ENCODE measurements around the gene CEP131. TPM values are rescaled to one million over a fixed set of nuclear protein-coding genes. Genes with fewer than 3 reads are reported as not detected.

Gene CEP131
- polyA plus RNA-seq, 1 donor, result 9.4 TPM

DNA sequence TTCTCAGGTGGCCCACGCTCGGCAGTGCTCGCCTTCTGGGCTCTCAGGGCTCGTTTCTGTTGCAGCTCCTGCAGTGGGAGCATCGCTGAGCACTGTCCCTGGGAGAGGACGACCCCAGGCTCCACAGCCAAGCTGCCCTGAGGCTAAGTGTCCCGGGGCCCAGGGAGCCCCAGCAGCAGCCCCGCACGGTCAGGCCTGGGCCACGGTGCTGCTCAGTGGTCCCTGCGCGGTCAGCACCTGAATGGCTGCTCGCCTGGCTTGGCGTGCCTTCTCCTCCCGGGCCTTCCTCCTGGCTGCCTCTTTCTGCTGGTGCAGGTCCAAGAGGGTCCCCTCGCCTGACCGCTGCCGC, 23.3 kb downstream of the CEP131 start:
- no peak for DNase-seq (ENCODE audit: low read depth)

DNA sequence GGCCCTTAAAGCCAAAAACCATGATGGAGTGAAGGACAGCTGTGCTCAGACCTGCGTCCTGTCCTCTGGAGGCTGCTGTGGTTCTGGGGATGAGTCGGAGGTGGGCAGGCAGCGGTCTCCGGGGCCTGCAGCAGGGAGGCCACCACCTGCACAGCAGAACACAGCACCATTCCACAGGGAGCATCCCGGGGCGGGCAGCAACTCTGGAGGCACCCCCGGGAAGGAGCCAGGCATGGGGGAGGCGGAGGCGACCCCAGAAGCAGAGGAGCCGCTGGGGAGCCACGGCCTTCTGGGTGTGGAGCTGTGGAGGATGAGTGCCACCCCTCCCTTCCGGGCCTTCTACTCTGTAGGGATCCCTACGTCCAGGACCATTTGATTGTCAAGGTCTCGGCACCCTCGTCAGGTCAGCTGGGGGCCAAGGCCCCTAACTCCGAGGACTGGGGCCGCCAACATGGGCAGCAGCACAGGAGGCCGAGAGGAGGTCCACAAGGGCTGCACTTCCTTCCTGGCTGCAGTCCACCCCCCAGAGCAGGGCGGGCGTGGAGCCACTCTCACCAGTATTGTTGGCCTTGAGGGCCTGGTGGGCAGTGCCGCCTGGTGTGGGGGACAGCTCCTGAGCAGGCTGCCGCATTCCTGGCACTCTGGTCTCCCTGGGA, 23.8 kb downstream of the CEP131 start:
- DNase-seq (ENCODE audit: low read depth), result no peak

DNA sequence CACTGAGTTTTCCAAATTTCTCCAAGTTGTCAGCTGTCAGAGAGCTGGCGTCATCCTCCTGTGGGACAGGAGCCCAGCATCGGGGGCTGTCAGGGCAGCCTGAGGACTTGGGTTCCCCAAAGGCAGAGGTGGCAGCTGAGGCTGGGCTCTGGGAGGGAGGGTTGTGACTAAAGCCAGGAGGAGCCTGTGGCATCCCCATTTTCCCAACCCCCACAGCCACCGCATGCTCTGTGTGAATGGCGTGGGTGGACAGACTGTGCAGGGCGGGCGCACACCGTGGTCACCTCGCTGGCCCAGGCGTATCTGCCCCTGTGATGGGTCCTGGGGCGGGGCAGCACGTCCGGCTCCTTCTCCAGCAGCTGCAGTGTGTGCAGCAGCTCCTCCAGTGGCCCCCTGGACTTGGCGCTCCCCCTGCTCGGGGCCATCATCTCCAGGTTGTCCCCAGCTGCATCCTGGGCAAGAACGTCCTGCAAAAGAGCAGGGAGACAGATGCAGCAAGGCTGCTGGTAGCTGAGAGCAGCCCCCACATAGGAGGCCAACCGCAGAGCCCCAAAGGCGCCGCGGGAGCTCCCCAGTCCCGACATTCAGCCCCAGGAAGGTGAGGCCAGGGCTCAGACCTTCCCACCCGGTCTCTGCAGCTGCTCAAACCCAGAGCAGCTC, 24.8 kb downstream of the CEP131 start:
- no peak for DNase-seq (ENCODE audit: low read depth)

DNA sequence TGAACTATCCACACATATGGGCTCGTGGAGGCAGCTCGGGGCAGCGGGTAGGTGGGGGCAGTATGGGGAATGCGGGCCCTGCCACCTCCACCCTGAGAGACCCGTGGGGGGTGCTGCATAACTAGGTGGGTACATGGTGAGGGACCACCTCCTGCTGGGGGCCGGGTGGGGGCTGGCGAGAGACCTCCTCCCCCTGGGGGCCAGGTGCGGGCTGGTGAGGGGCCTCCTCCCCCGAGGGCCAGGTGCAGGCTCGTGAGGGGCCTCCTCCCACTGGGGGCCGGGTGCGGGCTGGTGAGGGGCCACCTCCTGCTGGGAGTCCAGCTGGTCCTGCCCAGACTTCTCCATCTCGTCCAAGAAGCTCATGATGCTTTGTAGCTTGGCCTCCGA, 25.4 kb downstream of the CEP131 start:
- no peak for DNase-seq (ENCODE audit: low read depth)

DNA sequence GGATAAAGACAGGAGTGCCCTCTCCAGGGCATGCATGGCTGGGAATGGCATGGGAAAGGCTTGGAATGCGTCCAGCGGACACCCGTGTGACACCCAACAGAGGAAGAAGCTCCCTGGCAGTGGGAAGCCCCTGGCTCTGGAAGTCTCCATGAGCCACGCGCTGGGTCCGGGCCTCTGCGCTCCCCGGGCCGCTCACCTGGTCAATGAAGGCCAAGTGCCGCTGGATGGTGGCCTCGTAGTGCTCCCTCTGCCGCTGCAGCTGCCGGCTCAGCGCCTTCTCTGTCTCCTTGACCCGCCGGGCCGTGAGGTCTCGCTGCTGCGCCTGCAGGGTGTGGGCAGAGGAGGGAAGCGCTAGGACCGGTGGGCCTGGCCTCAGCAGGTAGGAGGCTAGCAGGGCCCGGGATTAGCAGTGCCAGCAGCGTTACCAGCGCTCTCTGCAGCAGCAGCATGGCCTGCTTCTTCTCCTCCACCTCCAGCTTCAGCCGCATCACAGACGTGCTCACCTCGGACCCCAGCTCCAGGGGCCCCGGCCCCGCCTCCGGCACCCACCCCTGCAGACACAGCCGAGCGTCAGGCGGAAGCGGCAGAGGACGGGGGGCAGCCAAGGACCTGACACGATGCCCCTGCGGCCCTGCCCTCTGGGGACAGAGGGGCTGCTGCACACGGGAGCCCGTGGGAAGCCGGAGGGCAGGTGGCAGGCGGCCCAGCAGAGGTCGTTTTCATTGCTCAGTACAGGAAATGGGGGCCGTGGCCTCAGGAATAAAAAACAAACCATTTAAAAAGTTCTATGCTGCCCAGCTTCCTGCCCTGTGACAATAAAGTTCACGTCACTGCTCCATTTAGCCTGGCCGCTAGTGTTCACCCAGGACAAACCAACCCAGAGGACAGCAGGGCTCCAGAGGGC, 26.0 kb downstream of the CEP131 start:
- no peak for DNase-seq (ENCODE audit: low read depth)

DNA sequence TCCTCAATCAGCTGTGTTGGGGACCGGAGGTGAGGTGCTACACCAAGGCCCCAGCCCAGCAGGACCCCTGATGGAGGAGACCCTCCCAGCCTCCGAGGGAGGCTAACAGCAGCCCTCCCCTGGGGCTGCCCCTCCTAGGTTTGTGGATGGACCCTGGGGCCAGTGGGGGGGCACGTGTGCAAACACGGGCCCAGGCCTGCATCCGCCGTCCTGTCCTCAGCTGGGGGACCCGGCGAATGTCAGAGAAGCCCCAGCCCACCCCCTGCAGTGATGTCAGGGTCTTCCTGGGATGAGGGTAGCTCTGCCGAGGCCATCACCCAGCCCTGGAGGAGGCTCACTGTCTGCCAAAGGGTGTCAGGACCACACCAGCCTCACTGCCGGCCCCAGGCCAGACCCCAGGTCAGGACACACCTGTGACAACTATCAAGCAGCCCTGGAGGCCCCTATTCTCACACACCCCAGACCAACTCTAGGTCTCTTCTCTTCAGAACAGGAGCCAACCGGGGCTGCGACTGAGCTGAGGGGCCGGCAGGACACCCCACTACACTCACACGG, 26.7 kb downstream of the CEP131 start:
- no peak for DNase-seq (ENCODE audit: low read depth)

DNA sequence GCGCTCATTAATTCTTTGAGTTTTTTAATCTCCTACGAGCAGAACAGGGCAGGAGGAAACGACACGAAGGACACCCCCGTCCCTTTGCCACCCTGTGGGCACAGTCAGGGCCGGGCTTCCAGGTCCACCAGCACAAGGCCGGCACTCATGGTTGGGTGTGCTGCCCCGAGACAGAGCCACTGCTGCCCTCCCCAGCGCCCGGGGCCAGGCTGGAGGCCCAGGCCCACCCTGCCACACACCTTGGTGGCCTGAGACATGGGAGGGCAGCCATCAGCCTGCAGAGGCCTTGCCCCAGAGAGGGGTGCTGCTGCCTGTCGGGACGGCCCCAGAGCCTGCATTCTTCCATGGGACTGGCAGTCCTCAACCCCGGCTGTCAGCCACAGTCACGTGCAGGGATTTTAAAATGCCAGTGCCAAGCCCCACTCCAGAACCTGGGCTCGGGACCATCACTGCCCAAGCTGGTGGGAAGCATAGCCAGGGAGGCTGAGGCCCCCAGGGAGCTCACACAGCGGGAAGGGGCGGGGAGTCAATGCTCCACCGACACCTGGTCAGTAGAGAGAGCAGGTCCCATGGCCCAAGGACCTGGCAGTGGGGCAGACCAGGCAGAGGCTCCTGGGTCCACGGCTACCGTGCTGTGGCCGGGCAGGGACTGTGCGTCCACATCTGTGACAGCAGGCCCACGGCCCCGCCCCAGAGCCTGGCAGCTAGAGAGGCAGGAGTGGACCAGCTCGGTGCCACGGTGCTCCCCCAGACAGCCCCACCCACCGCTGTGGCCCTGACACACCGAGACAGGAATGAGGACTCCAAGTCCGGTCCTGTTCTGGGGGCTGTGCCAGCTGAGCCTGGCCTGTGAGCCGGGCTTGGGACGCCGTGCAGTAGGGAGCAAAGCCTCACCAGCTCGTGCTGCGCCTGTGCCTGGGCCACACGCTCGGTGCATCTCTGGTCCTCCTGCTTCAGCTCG, 27.5 kb downstream of the CEP131 start:
- no peak for DNase-seq (ENCODE audit: low read depth)

DNA sequence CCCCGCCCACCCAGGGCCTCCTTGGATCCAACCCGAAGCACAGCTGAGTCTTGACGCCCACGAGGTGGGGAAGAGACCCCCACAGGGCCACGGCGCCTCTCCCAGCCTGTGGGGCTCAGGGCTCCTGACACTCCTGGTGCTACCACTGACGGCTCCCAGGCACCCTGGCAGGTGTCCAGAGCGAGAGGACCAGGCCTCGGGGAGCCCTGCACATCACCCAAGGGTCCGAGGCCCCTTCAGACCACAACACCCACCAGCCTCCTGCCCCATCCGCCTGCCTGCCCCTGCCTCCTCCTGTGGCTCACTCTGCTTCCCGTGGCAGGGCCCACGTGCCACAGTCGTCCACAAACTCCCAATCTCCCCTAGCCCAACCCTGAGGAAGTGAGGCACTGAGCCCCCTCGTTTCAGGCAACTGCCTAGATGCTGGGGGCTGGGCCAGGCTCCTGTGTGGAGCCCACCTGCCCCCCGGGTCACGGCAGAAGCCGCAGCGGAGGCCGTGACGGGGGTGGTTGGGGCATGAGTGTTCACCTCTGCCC, 28.5 kb downstream of the CEP131 start:
- no peak for DNase-seq (ENCODE audit: low read depth)

DNA sequence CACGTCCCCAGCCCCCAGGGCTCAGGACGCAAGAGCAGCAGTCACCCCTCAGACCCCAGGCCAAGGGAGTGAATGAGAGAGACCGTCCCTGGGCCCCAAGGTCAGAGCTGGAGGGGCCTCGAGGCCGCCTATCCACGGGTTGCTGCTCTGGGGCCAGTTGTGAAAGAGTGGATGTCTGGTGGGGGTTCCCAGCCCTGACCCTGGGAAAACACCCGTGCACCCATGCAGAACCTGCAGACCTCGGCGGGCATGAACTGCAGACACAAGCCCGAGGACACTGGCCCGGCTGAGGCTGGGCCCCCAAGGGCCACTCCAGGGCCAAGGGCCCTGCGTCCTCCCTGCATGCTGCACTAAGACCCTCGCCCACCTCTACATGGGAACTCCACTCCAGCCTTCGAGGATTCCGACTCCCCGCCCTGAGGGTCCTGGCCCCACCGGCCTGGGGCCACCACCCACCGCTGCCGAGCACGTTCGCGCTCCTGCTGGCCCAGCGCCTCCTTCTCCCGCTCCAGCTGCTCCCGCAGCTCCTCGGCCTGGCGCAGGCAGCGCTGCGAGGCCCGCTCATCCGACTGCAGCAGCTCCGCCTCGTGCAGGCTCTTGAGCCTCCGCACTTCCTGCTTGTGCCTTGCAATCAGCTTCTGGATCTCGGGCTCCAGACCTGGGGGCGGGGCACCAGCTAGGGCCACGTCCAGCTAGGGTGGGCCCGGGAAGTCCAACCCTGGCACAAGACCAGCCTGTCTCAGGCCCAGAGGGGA, 29.1 kb downstream of the CEP131 start:
- DNase-seq (ENCODE audit: low read depth), result no peak

DNA sequence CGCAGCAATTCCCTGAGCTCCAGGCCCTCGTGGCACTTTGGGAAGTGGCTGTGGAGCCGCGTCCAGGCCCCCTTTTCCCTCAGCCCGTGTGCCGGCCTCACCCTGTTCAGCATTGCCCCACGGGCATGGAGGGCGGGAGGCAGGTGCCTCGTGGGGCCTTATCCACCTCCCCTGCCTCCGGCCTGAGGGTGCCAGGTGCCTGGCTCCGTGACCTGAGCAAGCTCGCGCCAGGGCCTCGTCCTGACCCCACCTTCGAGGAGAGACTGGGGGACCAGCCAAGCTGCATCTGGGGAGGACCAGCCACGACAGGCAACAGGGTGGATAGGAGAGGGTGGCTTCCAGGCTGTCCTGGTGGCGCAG, 29.7 kb downstream of the CEP131 start:
- DNase-seq (ENCODE audit: low read depth), result no peak

DNA sequence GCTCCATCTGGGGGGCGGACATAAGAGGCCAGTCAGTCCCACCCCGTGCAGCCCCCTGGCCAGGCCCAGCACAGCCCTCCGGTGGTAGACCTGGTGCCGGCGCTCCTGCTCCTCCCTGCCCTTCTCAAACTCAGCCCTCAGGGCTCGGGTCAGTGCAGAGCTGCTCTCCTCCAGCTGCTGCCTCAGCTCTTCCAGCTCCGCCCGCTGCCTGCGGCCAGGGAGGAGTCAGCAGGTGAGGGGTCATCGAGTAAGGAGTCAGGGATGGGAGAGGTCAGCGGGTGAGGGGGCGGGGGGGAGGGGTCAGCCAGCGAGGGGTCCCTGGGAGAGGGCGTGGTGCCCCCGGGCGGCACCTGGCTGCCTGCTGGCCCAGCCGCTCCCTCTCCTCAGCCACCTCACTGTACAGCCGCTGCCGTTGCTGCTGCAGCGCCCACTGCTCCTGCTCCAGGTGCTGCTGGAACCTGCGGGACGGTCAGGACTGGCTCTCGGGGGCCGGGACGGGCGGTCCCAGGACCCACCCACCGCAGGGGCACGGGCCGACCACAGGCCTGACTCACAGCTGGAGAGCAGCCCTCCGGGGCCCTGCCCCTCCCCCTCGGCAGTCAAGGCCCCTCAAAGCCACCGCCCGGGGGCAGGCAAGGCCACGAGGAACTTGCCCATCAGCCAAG, 30.2 kb downstream of the CEP131 start:
- no peak for DNase-seq (ENCODE audit: low read depth)

DNA sequence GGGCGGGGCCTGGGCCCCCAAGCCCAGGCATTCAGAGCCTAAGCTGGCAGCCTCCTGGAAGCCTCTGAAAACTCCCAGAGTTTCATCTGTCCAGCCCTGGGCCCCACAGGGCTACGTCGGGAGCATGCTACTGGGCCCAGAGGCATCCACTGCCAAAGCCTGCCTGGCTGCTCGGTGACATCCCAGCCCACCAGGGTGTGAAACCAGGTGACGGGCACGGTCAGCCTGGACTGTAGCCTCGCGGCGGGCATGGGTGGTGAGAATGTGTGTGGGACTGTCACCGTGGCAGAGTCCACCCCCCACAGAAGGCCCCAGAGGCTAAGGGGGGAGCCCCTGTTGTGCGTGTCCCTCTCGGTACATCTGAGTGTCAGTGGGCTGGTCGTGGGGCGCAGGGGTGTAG, 31.1 kb downstream of the CEP131 start:
- no peak for DNase-seq (ENCODE audit: low read depth)

DNA sequence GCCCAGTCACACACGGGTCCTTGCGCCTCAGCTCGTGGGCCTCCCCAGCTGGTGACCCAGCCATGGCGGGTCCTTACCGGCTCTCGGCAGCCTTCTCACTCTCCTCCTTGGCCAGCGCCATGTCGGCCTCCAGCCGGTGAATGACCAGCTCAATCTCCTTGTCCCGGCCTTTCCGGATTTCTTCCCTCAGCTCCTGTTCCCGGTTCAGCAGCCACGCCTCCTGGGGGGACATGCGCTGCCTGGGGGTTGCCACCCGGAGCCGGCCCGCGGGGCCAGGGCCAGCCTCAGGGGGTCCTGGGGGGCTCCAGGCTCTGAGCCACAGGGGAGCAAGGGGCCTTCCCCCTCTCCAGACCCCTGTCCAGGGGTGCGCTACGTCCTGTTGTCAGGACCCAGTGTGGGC, 31.6 kb downstream of the CEP131 start:
- DNase-seq (ENCODE audit: low read depth), result no peak

DNA sequence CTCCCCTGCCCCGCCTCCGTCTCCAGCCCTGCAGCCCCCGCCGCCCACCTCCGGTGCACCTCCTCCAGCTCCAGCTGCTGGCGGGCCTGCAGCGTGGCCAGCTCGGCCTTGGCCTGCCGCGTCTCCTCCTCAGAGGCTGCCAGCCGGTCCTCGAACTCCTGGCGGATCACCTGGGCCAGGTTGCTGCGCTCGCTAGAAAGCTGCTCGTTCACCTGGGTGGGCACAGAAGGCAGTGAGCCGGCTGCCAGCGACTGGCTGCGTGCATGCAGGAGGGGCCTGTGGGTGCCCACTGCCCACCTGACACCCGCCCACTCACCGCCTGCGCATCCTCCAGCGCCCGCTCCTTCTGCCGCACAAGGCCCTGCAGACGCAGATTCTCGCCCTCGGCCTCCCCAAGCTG, 32.2 kb downstream of the CEP131 start:
- DNase-seq (ENCODE audit: low read depth), result no peak

DNA sequence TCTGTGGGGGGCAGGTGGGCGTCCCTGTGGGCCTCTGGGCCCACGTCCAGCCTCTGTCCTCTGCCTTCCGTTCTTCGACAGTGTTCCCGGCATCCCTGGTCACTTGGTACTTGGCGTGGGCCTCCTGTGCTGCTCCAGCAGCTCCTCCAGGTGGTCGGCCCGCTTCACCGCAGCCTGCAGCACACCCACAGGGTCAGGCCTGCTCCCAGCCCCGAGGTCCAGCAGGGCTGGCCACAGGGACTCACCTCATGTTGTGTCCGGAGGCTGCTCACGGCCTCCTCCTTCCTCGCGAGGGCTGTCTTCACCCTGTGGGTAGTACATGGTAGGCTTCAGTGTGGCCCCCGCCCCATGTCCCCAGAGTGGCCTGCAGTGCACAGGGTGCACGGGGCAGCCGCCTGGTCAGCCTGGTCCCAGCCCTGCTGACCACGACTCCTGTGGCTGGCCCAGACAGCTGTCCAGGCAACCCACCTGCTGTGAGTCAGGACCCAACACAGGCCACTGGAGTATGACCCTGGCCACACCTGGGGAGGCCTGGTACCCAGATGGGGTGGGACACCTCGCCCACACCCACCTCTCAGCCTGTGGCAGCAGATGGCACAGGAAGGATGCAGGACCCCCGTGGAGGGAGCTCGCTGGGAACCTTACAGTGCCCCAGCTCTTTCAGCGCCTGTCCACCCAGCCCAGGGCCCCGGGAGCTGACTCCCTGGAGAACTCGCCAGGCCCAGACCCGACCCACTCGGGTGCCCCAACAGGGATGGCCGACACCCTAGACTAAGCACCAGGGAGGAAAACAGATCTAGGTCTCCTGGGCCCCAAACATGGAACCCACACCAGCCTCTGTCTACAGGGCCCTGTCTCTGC, 32.9 kb downstream of the CEP131 start:
- DNase-seq (ENCODE audit: low read depth), result no peak

DNA sequence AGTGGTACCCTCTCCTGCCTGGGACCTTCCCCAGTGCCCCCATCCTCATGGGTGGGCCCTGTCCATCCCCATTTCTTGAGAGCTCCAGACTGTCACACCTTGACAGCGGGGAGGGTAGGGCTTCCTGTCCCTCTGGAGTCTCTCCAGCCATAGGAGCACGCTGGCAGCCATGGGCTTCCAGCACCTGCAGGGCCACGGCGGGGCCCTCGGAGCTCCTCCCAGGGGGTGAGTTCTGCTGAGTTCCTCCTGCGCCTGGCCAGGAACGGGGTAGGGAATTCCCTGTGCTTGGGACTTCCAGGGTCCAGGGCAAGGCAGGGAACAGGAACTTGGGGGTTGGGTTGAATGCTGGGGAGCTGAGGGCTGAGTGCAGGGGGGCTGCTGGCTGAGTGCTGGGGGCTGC, 33.7 kb downstream of the CEP131 start:
- no peak for DNase-seq (ENCODE audit: low read depth)

DNA sequence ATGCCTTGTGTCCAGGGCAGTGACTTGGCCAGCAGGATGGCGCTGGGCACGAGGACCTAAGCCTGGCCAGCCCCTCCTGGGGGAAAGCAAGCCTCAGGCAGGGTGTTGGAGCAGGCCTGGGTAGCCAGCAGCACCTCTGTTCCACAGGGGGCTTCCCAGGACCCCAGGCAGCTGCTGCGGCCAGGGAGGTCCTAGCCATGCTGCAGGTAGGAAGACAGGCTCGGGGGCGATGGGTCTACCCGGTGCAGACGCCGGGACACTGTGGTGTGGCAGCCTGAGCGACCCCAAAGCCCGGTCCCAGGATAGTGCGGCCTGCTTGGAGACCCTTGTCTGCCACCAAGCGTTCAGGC, 34.3 kb downstream of the CEP131 start:
- no peak for DNase-seq (ENCODE audit: low read depth)

DNA sequence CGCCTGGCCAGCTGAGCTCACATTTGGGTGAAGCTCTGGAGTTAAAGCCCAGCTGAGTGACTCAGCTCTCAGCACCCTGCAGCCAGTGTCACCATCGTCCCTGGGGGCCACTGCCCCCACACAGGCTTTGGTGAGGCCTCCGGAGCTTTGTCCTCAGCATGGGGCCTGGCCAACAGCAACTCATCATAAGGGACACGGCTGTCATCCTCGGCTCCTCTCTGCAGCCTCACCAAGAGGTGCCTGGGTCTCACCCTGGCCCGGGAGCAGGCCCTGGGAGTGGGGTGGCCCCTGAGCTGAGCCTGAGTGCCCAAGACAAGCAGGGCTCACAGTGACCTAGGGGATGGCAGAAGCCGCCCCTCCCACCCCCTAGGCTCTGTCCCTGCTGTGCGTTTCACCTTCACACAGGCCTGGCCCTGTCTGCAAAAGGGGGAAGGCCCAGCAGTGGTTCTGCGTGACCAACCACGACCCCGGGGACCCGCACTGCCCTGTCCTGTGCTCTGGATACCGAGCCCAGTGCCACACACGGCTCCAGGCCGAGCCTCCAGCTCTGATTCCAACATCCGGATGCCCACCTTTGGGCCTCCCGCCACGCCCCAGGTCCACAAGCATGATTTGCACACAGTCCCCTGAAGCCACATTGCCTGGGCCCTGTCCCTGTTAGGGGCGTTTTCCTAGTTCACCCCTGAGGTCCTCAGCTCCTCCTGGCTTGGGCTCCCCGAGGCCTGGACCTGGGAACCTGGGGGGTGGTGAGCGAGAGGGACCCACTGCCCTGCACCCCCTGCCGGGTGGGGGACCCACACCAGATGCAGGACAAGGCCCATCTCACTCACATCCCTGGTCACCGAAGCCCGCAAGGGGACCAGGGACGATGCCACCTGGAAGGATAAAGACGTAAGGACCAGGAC, 34.9 kb downstream of the CEP131 start:
- DNase-seq (ENCODE audit: low read depth), result no peak
